Epithelial cell of umbilical artery (primary cell): Measurements from ENCODE around the gene LAMA2. TPM values are rescaled to one million over a fixed set of nuclear protein-coding genes. Genes with fewer than 3 reads are reported as not detected.

Source experiments
- total RNA-seq: library from RNA; depleted of rRNA; stranded (reverse); fragments of >200 nt; gene quantifications from 2 replicates; pipeline ENCODE4 v1.2.3, GENCODE V29; 2014

LAMA2 gene, protein sequence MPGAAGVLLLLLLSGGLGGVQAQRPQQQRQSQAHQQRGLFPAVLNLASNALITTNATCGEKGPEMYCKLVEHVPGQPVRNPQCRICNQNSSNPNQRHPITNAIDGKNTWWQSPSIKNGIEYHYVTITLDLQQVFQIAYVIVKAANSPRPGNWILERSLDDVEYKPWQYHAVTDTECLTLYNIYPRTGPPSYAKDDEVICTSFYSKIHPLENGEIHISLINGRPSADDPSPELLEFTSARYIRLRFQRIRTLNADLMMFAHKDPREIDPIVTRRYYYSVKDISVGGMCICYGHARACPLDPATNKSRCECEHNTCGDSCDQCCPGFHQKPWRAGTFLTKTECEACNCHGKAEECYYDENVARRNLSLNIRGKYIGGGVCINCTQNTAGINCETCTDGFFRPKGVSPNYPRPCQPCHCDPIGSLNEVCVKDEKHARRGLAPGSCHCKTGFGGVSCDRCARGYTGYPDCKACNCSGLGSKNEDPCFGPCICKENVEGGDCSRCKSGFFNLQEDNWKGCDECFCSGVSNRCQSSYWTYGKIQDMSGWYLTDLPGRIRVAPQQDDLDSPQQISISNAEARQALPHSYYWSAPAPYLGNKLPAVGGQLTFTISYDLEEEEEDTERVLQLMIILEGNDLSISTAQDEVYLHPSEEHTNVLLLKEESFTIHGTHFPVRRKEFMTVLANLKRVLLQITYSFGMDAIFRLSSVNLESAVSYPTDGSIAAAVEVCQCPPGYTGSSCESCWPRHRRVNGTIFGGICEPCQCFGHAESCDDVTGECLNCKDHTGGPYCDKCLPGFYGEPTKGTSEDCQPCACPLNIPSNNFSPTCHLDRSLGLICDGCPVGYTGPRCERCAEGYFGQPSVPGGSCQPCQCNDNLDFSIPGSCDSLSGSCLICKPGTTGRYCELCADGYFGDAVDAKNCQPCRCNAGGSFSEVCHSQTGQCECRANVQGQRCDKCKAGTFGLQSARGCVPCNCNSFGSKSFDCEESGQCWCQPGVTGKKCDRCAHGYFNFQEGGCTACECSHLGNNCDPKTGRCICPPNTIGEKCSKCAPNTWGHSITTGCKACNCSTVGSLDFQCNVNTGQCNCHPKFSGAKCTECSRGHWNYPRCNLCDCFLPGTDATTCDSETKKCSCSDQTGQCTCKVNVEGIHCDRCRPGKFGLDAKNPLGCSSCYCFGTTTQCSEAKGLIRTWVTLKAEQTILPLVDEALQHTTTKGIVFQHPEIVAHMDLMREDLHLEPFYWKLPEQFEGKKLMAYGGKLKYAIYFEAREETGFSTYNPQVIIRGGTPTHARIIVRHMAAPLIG (N-terminal part only)
- 42.9 and 43.3 TPM in 2 replicates for total RNA-seq

DNA sequence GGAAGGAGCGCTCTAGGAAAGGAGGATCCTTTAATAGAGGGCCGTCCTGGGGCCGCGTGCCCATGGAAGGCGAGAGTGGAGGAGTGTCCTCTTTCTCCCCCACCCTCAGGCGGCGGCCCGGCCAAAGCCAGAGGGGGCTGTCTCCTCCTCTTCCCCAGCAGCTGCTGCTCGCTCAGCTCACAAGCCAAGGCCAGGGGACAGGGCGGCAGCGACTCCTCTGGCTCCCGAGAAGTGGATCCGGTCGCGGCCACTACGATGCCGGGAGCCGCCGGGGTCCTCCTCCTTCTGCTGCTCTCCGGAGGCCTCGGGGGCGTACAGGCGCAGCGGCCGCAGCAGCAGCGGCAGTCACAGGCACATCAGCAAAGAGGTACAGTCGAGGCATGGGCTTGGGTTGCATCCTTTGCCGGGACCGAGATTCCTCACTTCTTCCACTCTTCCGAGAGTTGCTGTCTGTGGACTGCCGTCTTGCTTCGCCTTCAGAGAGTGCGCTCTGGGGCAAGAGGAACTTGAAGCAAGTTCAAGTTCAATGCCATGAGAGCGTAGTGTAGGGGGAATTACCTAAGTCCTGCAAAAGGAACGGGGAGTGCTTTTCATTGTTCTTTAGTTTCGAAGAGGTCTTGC is at the start of gene LAMA2:
Gene LAMA2 (plus strand): TSS at position 148 of the 621 bp plus-strand sequence. CDS start 108 bp downstream, at position 256.

